Spleen (tissue), 7 donors: ENCODE data around the gene NPNT.

Source experiments
- CTCF ChIP-seq, 11 experiments: fragments of 200-600 bp in 7 of 11; fragments of 450-650 bp in 4 of 11; sonication (generic) in 4 of 11; IDR thresholded peaks in 8 of 11; conservative IDR thresholded peaks in 3 of 11; 1 replicate in 7 of 11; 2 replicates in 4 of 11; pipeline versions ENCODE4 v1.4.0 to v1.8.0; 2016 to 2021; ENCODE audit warnings: antibody characterized with exemption in 11 of 11, inconsistent platforms in 4 of 11, mild to moderate bottlenecking in 1 of 11
- POLR2A ChIP-seq, 3 donors: fragments of 450-650 bp; IDR thresholded peaks; one replicate each; pipeline ENCODE4 v1.5.1; 2017; ENCODE audit warnings: antibody characterized with exemption in 3 of 3, mild to moderate bottlenecking in 1 of 3
- POLR2AphosphoS5 ChIP-seq, 3 donors: sonication (generic); formaldehyde crosslinking; IDR thresholded peaks; one replicate each; pipeline ENCODE4 v1.5.1; 2017; ENCODE audit warnings: antibody characterized with exemption in 3 of 3
- donor health status: DM: no; HTN: no; CAD: no; lungs with moderate emphysema.
- donor health status: DM: no; HTN: no; CAD: no.
- donor health status: DM: no; HTN: no; CAD: no.

GRCh38 chr4:105957680-105958079, 62.4 kb downstream of the NPNT start:
- TF ChIP-seq CTCF (IDR thresholded peaks at IDR 0.05 in 8 of 11, conservative IDR thresholded peaks at IDR 0.05 in 3 of 11) (no peak), POLR2A (IDR thresholded peaks at IDR 0.05) (no peak), POLR2AphosphoS5 (IDR thresholded peaks at IDR 0.05) (no peak)
